NCI-H2196 (cell line): Measurements from ENCODE around the gene KISS1R.
"Not testable (repeated sequence)": the region's sequence is repeated elsewhere in the genome, so short reads cannot be mapped to it uniquely, and the experiment has no call there.

Experiments used
- DNase-seq: peaks from one replicate; lab custom pipeline; 2025; ENCODE audit not compliant: unreplicated experiment; lab: John Stamatoyannopoulos, UW

Gene KISS1R

DNA sequence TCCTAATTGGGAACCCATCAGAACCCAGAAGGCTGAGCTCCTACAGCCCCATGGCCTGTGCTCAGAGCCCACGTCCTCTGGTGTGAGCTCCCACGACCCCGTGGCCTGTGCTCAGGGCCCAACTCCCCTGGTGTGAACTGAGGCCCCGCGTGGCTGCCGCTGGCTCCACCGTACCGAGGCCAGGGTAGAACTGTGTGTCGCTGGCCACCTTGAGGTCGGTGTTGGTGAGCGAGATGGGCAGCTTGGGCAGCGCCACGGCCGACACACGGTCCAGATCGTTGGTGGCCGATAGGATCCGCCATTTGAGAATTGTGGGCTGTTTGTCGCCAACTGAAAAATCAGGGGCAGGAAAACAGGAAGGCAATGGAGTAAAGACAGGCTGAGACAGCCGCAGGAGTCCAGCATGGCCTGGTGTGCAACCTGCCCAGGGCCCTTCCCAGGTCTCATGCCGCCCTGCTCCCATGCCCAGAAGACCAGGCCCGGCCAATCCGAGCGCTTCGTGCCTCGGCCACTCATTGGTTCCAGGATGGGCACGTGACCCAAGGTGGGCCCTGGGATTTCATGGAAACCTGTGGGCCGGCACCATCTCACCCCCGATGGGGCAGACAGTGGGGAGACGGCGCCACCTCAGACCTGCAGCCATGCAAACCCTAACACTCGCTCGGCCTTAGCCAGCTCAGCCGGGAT lies 35.6 kb upstream of the KISS1R start:
- DNase-seq, result no peak

DNA sequence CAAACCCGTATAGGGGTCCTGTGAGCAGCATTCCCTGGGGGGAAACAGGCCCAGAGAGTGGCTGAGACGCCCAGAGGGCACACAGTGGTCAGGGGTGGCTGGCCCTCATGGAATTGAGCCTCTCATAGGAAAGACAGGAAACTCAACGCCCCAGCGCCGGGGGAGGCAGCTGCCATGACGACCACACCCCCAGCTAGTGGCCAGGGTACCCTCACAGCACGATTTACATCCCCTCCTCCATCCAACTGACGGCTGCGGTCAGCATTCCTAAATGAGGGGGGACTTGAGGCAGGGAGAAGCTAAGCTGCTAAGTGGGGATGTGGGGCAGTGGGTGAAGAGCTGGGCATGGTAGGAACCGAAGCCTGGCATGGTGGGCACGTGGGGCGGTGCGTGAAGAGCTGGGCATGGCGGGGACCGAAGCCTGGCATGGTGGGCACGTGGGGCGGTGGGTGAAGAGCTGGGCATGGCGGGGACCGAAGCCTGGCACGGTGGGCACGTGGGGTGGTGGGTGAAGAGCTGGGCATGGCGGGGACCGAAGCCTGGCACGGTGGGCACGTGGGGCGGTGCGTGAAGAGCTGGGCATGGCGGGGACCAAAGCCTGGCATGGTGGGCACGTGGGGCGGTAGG lies 34.1 kb upstream of the KISS1R start:
- DNase-seq, result no peak

DNA sequence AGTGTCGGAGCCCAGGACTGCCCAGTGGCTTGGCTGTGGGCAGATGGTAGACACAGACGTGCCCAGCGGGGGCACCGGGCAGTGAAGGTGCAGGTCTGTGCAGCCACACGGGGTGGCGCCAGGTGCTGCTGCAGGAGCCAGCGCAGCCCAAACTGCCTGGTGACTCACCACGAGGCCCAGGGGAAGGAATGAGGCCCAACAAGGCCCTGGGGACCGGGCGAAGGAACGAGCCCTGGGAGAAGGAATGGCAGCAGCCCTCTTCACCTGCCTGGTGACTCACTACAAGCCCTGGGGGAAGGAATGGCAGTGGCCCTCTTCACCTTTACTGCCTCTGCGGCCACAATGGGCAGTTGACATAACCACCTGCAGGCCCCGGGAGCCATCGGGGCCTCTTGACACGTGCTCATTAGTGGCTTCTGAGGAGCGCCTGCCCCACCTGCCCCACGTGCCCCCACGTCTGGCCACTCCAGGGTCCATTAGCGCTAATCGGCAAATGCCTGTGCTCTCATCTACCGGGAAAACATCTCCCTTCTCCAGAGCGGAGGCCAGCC lies 33.4 kb upstream of the KISS1R start:
- peak; percentile 92 for DNase-seq

DNA sequence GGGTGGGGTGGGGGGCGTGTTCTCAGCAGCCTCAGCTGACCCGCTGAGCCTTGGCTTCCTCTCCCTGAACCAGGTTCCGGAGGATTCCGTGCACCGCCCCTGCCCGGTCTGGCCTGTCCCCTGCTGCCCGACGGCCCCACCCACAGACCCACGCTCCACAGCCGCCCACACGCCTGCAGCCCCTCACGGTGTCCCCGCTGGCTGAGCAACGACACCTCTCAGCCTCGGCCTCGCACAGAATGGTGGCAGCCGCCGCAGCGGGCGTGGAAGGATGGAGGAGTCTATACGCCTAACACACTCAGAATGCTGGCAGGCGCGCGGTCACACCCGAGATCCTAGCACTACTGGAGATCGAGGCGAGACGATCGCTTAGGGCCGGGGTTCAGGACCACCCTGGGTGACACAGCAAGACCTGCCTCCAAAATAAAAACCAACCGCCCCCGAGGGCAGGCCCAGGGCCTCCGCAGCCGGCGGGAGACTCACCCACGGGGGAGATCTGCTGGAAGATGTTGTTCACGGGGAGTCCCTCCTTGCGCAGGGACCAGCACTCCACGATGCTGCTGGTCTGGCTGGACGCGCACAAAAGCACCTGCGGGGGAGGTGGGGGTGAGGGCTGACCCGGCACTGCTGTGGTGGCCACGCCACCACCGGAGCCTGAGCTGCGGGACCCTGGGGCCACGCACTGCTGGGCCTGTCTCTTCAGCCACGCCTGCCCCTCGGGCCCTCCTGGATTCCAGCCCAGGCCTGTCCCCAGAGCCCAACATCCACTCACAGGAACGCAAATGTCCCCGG lies 32.5 kb upstream of the KISS1R start:
- DNase-seq, result no peak

DNA sequence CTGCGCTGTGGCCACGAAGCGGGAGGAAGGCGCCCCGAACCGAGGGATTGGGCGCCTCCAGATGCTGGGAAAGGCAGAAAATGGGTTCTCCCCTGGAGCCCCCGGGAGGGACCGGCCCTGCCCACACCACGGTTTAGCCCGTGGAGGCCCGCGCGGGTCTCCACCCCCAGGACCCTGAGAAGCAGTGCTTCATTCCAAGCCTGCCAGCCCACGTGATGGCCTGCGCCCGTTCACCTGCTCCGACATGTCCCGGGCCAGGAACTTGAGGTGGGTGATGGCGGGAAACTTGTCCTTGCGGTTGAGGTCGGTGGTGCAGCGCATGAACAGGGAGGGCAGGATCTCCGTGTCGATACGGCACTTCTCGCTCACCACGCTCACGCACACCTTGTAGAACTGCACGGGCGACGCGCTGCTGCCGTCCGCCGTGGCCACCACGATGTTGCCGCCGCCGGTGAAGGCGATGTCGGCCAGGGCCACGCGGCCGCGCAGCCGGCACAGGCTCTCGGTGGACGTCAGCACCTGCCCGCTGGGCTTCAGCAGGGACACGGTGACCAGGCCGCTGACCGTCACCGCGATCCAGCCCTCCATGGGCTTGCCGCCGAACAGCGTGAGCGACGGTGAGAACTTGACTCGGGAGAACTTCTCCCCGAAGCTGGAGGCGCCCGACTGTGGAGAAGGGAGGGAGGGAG lies 31.5 kb upstream of the KISS1R start:
- DNase-seq, result no peak

DNA sequence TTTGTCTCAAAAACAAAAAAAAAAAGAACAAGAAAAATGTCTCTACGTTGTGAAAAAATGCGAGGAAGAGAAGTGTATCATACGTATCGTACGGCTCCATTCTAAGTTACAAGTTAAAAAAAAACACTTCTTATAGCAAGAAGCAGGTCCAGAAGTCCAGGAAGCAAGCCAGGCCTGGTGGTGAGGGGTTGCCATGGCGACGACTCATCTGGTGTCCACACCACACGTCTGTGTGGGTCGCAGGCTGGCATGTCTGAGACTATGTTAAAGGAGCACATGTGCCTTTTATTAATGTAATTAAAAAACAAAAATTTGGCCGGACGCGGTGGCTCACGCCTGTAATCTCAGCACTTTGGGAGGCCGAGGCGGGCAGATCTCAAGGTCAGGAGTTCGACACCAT lies 30.1 kb upstream of the KISS1R start:
- peak; percentile 41 for DNase-seq

DNA sequence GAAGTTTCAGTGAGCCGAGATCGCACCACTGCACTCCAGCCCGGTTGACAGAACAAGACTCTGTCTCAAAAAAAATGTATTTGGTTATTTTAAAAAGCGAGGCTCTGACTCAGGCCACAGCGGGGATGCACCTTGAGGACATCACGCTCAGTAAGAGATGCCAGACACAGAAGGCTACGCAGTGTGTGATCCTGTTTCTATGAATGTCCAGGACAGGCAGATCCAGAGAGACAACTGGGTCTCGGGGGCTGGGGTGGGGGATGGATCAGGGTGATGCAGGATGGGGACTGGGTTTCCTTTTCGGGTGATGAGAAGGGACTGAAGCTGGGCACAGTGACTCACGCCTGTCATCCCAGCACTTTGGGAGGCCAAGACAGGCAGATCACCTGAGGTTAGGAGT lies 29.5 kb upstream of the KISS1R start:
- no peak for DNase-seq

DNA sequence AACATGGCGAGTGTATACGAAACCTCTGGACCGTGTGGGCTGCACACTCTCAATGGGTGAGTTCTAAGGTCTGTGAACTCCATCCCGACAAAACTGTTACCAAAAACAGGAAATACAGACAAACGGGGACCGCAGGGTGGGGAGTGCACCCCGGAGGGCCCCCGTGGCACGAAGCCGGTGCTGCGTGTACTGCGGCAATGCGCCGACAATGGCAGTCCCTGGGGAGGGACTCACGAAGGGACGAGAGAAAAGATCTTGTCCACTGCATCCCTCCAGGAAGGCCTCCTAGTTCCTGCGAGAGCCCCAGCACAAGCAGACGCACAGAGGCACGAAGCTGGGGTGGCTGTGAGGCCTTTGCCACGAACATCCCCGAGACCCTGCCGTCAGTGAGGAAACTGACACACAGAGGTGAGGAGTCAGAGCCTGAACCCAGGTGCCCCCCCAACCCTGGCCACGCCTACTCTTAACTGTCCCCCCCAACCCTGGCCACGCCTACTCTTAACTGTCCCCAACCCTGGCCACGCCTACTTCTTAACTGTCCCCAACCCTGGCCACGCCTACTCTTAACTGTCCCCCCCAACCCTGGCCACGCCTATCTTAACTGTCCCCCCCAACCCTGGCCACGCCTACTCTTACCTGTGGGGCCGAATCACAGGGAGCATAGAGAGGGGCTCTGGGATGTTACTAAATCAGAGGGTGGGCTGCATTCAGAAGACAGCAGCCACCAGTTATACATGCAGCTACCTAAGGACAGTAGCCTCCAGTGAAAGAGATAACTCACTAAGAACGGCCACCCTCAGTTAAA lies 28.4 kb upstream of the KISS1R start:
- DNase-seq, result no peak

DNA sequence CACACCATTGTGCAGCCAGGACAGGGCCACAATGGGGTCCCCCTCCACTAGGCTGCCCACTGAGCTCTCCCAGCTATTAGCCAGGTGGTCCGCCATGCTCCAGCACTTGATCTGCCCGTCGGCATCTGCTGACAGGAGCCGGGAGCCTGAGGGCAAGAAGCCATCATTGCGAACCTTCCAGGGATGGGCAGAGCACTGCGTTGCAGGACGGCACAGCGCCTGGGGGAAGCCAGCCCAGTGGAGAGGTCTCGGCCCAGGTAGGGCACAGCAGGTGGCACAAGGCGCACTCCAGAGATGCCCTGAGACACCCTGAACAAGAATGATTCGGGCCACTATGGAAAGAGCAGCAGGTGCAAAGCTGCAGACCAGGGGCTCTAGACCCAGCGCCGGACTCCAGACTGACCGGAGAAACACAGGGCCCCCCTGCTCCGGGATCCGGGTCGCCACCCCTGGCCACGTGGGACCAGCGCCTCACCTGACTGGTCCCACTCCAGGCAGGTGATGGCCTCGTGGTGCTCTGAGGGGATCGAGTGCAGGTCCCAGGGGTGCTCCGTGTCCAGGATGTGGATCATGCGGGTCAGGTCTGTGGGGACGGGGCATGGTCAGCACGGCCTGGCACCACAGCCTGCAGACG lies 27.4 kb upstream of the KISS1R start:
- no peak for DNase-seq

DNA sequence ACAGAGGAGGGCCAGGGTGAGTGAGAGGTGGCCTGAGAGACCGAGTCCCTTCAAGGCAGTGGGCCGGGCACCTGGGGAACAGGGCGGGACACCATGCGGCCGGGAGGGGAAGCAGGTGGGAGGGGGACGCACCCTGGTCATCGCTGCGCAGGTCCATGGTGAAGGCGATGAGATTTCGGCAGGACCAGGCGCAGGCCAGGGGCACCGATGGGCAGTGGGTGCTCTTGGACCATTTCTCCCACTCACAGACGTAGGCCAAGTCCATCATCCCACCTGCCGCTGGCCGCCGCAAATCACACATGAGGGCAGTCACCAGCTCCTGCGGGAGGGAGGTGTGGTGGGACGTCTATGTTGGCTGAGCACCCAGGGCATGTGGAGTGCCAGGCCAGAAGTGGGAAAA lies 26.3 kb upstream of the KISS1R start:
- no peak for DNase-seq

DNA sequence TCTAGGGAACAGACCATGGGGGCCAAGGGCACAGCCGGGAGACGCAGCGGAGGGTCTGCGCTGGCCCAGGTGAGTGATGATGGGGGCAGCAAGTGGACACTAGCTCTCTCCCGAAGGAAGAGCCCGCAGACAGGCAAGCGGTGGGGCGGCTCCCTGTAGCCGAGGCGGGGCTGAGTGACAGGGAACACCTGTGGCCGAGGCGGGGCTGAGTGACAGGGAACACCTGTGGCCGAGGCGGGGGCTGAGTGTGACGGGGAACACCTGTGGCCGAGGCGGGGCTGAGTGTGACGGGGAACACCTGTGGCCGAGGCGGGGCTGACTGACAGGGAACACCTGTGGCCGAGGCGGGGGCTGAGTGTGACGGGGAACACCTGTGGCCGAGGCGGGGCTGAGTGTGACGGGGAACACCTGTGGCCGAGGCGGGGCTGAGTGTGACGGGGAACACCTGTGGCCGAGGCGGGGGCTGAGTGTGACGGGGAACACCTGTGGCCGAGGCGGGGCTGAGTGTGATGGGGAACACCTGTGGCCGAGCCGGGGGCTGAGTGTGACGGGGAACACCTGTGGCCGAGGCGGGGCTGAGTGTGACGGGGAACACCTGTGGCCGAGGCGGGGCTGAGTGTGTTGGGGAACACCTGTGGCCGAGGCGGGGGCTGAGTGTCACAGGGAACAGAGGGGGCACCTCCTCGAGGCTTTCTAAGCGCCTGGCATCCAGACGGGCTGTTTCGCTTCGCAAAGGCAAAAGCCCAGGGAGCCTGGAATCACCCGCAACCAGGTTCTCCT lies 25.5 kb upstream of the KISS1R start:
- DNase-seq, result not testable (repeated sequence)

DNA sequence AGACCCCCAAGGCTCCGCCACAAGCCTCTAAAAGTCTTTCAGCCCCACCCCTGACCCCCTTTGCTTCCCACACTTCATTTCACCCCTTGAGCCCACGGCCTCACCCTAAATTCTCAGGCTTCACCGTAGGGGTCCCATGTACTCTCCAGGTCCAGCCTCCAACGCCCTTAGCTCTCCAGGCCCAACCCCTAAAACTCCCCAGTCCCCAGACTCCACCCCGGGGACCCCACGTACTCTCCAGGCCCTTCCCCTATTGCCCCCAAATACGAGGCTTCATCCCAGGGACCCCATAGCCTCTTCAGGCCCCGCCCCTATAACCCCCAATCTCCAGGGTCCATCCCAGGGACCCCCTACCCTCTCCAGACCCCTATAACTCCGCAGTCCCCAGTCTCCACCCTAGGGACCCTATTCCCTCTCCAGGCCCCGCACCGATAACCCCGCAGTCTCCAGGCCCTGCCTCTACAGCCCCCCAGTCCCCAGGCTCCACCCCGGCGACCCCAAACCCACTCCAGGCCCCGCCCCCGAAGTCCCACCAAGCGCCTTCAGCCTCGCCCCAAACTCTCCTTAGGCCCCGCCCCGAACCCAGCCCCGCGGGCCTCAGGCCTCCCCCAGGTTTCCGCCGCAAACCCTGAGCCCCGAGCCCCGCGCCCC lies 24.8 kb upstream of the KISS1R start:
- DNase-seq, result no peak

DNA sequence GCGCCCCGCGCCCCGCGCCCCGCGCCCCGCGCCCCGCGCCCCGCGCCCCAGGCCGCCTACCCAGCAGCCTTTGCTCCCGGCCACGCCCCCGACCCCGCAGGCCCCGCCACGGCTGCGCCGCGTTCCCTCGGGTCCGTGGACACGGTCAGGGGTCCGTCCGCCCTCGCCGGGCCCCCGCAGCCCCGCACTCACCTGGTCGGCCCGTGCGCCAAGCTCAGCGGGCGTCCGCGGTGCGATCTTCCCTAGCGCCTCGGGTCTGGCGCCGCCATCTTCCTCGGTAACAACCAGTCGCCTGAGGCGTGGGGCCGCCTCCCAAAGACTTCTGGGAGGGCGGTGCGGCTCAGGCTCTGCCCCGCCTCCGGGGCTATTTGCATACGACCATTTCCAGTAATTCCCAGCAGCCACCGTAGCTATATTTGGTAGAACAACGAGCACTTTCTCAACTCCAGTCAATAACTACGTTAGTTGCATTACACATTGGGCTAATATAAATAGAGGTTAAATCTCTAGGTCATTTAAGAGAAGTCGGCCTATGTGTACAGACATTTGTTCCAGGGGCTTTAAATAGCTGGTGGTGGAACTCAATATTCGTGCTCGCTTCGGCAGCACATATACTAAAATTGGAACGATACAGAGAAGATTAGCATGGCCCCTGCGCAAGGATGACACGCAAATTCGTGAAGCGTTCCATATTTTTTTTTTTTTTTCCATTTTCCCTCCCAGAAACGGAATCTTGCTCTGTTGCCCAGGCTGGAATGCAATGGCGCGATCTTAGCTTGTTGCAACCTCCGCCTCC lies 24.0 kb upstream of the KISS1R start, which contains the start of the genes MED16 and RNU6-9:
TSS of gene MED16 (minus strand) at position 294 of the 796 bp plus-strand sequence. CDS start 2,056 bp downstream, outside the sequence.
TSS of gene RNU6-9 (plus strand) at position 591 of the 796 bp plus-strand sequence.
- peak; percentile 94 for DNase-seq

DNA sequence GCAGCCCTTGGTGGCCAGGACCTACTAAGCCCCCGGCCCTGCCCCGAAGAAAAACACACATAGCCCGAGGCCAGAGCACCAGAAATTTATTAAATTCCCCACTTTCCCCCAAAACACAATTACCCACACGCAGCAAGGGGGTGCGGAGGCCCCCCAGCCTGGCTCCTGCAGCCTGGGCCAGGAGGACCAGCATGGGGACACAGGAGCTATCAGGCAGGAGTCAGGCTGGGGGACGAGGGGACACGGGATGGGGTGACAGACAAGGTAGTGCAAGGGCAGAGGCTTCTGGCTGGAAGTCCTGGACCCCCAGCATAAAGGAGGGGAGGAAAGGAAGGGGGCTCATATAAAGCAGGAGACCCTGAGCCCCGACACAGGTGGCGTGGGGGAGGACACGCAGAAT lies 20.7 kb upstream of the KISS1R start:
- no peak for DNase-seq

DNA sequence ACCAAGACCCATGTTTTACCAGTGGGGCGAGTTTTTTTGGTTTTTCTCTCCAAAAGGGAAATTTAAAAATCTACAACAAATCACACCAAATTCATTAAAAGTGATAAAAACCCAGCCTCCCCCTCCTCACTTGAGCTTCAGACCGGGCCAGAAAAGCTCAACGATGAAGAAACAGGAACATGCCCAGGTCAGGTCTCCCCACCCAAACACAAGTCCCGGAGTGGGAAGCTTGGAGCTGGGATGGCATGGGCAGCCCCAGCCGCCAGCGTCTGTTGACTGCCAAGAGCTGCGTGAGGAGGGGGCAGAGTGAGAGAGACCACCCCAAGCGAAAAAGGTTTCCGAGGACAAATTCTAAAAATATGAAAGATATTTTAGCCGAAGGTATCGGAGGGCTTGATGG lies 20.1 kb upstream of the KISS1R start:
- no peak for DNase-seq

DNA sequence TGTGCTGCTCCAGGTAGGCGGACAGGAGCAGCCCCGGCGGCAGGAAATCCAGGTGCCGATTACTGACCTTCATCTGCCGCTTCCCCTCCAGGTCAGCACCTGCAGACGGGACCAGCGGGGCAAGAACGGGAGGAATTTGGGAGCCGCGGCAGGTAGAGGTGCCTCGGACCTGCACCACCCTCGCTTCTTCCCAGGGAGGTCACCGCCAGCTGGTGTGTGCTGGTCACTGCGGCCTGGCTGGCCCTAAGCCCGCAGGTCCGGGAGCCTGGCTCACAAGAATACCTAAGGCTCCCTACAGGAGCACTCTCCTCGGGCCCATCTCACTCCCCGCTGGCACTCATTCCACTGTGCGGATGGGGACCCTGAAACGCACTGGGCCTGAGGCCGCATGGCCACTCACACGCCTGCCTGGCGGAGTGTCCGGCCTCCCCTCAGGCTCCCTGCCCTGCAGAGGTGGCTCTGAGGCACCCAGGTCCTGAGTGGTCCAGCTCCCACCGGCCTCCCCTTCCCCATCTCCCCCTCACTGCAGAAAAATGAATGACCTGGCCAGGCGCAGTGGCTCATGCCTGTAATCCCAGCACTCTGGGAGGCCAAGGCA lies 19.6 kb upstream of the KISS1R start:
- no peak for DNase-seq

DNA sequence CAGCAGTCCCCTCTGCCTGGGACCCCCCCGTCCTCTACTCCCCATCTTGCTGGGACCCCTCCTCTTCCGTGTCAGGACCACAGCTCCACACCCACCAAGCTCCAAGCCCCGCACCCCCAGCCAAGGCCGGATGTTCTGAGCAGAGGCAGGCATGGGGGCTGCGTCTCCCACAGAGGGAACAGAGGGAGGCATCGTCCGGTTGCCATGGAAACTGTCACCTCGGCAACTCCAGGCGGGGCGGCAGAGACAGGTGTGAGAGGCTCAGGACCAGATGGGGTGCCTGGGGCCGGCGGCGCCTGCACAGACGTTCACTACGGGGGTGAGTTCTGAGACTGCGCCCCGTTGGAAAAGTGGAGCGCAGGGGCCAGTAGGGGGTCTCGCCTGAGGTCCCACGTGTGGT lies 18.5 kb upstream of the KISS1R start:
- no peak for DNase-seq
